Islet precursor cell (in vitro differentiated cells): ENCODE results near the gene LCA5L.
A peak's percentile ranks its signal among the peaks of the same experiment; 100 is the strongest.

Experiments used
- DNase-seq: peaks from one replicate; pipeline ENCODE4 v3.0.0-alpha.2; 2018

Gene LCA5L

GRCh38 chr21:39445321-39446269 lies at the start of gene LCA5L:
TSS of gene LCA5L (minus strand) at chr21:39445778. CDS start at chr21:39428493, 17,285 bp downstream.
- peak; percentile 97 for DNase-seq

- no peak for DNase-seq
Measured at GRCh38 chr21:39489380-39489924, 43.9 kb upstream of the LCA5L start.

GRCh38 chr21:39484711-39485276 lies 39.2 kb upstream of the LCA5L start:
- no peak for DNase-seq

- DNase-seq: no peak
Measured at GRCh38 chr21:39483917-39484316, 38.3 kb upstream of the LCA5L start.

DNA sequence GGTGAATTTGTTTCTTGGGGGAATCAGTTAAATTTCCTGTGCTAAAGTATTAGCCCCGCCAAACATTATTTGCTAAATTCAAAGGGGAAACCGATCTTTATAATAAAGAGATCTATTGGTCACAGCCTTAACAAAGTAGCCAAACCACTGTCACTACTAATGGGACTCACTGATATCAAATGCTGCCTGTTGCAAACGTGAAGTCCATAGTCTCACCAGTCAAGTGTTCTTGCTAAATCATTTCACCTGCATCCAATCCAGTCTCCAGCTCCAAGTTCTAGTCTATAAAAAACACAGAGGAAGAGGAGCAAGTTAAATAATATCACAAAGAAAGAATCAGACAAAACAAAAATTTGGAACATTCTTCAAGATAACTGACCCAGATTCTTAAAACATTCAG lies 36.3 kb upstream of the LCA5L start:
- no peak for DNase-seq

- no peak for DNase-seq
Measured at GRCh38 chr21:39480271-39480670, 34.7 kb upstream of the LCA5L start.

- no peak for DNase-seq
Measured at GRCh38 chr21:39479814-39480182, 34.2 kb upstream of the LCA5L start.

- DNase-seq: no peak
Measured at GRCh38 chr21:39479164-39479813, 33.7 kb upstream of the LCA5L start.

DNA sequence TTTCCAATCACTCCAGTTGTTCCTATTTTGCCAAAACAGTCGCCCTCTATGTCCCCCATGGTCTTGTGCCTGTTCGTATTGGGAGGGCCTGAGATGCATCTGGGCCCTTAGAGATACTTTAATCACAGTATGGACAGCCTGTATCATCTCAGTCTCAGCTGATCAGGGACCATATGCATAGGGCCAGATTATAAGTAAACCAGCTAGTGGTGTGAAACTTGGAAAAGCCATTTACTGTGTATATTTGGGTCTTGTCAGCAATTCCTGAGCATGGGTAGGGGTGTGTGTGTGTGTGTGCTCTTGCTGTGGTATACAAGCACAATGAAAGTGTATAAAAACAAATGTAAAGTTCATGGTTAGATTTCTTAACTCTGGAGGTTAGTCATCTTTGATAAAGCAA lies 29.0 kb upstream of the LCA5L start:
- DNase-seq: no peak

DNA sequence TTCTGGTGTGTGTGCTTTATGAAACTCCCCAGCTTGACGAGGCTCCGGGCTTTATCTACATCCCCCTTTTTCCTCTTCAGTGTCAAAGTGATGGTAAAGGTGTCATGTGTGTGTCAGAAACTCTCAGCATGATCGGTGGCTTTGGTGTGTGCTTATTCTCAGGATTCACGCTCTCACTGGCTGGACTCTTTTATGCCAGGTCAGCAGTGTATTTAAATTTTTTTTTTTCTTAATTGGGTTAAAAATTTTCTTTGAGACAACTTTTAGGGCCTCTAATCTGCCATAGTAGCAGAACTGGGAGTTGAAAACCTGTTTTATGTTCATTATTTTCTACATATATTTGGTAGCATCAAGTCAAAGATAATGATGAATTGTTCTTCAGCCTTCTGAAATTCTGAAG lies 27.2 kb upstream of the LCA5L start:
- DNase-seq: no peak

- no peak for DNase-seq
Measured at GRCh38 chr21:39471598-39471997, 26.0 kb upstream of the LCA5L start.

- DNase-seq: no peak
Measured at GRCh38 chr21:39468559-39468958, 23.0 kb upstream of the LCA5L start.

DNA sequence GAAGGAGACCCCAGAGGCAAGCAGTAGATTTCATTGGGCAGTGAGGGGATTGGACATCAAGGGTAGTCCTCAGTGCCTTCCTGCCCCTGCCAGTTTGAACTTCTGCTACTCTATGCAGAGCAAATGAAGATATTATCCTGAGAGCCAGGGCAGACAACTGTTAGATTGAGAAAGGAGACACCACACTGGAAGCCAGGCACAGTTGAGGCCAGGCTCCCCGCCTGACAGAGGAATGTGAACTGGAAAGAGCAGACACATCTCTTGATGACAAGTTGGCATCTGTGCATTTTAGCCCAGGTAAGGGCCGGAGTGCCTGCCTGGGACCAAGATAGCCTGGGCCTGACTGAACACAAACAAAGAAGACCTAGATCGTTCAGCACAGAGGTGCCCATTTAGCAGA lies 22.2 kb upstream of the LCA5L start:
- no peak for DNase-seq

DNA sequence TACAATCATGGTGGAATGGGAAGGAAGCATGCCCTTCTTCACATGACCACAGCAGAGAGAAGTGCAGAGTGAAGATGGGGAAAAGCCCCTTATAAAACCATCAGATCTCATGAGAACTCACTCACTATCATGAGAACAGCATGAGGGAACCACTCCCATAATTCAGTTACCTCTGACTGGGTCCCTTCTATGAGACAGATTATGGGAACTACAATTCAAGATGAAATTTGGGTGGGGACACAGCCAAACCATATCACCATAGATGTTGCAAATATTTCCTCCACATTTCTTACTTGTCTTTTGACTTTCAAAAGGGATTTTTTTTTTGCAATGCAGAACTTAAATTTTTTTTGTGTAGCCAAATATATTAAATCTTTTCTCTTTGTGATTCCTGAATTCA lies 21.0 kb upstream of the LCA5L start:
- no peak for DNase-seq

DNA sequence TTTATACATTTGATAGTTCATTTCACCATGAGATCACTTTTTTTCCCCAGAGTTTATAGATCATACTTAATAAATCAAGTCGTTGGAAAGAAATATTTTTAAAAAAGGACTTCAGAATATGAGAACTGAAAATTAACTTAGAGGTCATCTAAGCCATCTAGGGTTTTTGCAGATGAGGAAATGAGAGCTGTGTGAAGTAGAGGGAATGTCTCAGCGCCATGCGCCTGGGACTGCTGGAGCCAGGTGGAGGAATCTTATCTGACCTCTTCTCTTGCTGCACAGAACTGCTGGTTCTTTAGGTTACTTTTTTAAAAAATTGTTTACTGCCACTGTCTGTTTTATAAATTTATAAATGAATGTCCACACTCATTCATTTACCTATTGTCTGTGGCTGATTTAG lies 17.7 kb upstream of the LCA5L start:
- no peak for DNase-seq

DNA sequence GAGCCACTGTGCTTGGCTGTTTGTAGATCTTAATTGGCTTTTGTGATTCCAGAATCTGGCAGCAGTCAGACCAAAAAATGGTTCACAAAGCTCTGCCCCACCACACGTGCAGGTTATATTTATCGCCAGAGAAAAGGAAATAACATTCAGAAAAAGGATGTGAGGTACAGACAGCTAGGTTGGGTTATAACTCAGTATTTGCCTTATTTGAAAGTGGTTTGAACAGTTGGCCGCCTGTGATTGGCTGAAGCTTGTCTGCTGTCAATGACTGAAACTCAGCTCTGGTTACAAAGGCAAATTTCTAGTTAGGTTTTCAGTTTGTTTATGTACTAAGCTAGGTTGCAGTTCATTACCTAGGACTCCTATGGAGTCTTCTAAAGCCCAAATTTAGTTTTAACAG lies 15.8 kb upstream of the LCA5L start:
- DNase-seq: no peak

- no peak for DNase-seq
Measured at GRCh38 chr21:39456665-39457064, 11.1 kb upstream of the LCA5L start.

GRCh38 chr21:39454949-39455668 lies 9.5 kb upstream of the LCA5L start:
- no peak for DNase-seq

DNA sequence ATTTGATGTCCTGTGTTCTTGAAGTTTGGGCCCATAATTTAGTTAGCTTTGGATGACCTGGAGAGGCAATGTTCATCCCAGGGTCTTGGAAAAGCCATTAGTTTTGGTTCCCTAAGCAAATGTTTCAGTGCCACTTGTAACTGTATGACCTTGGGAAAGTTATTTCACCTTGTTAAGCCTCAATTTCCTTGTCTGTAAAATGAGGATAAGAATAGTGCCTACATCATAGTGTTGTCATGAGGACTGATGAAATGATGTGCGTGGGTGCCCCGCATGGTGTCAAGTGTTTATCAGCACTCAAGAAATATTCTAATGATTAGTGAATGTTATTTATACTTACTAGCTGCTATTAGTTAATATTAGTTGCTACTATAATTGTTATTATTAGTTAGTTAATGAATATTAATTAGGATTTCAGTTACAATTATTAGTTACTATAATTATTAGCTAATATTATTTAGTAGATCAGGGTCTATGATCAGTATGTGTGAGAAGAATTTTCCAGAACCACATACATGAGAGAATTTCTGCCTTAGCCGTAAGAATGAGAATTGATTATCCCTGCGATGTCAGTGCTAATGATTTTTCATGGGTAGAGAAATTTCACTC lies 8.1 kb upstream of the LCA5L start:
- DNase-seq: no peak

DNA sequence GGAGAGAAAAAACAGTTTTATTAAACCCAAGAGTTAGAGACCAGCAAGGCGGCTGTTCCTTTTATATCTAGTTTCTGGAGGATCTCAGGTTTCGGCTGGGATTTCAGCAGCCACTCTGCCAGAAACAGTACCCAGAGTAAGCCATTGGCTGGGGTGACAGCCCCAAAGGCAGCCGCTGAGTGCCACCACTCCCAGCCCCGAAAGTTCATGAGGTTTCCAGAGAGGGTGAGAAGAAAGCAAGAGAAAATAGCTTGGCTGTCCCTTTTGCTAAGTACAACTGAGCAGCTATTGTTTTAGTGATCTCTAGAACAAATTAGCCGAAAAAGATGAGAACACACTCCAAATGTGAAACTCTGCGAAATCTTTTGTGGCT lies 7.4 kb upstream of the LCA5L start:
- DNase-seq: no peak

- no peak for DNase-seq
Measured at GRCh38 chr21:39452207-39452969, 6.8 kb upstream of the LCA5L start.
